Pancreas (tissue), 10 donors: ENCODE results near the gene OPRD1. TPM values are rescaled to one million over a fixed set of nuclear protein-coding genes. Genes with fewer than 3 reads are reported as not detected.

Source experiments
- ATAC-seq, 4 donors: fragments of 200-7000 bp; cut with Tn5 transposase; one replicate each; pipeline versions ENCODE4 v1.8.0 to v1.9.1; 2020; ENCODE audit warnings: mild to moderate bottlenecking in 4 of 4, moderate library complexity in 4 of 4
- DNase-seq, 6 donors: peaks; one replicate each; pipeline ENCODE4 v3.0.0-alpha.2; 2020
- FAIRE-seq: peaks from 2 replicates; lab custom pipeline; 2012; peaks lifted over from hg19 to GRCh38; lab: Jason Lieb, UNC
- H3K27ac ChIP-seq, 4 donors: fragments of 200-600 bp; sonication (generic); 1 replicate in 3 of 4; 2 replicates in 1 of 4; pipeline versions ENCODE4 v1.5.0 to v1.8.0; 2020
- H3K27me3 ChIP-seq, 4 donors: fragments of 200-600 bp; one replicate each; pipeline ENCODE4 v1.8.0; 2021
- H3K36me3 ChIP-seq, 3 donors: fragments of 200-600 bp; sonication (generic) in 1 of 3; one replicate each; pipeline versions ENCODE4 v1.5.0 to v1.8.0; 2020 to 2021
- H3K4me1 ChIP-seq, 3 donors: fragments of 200-600 bp; one replicate each; pipeline ENCODE4 v1.8.0; 2021
- H3K4me3 ChIP-seq, 4 donors: fragments of 200-600 bp; sonication (generic) in 2 of 4; one replicate each; pipeline versions ENCODE4 v1.5.0 to v1.8.0; 2020 to 2021
- H3K9me3 ChIP-seq, 4 donors: fragments of 200-600 bp; one replicate each; pipeline ENCODE4 v1.8.0; 2021
- WGBS, 2 donors: extraction: QIAGEN DNeasy Blood & Tissue Kit; methylation state at CpG; one replicate each; pipeline ENCODE4 v1.1.7; 2013; 5-methylcytosine and 5-hydroxymethylcytosine counted together
- intact Hi-C, 3 donors: fragments of 100-400 bp; cut with DNase I; formaldehyde crosslinking; loops; one replicate each; pipeline versions ENCODE4 v1.11.1 to v1.14.2; 2022
- polyA plus RNA-seq, 2 donors: library from polyadenylated mRNA; stranded (reverse); fragments of 200-250 nt; gene quantifications; one replicate each; pipeline ENCODE4 v1.2.3, GENCODE V29; 2013
- total RNA-seq, 6 donors: library from RNA; stranded (reverse); fragmentation: NEBNext Ultra II Directional in 4 of 6; extraction: Animal tissue kit (Norgen Biotek cat#: 25700) in 4 of 6; gene quantifications; one replicate each; pipeline versions ENCODE4 v1.2.1 to v1.2.4, GENCODE V29; 2021 to 2023
- TF ChIP-seq, protein P1 (sequence below), 4 donors: fragments of 200-600 bp; sonication (generic) in 3 of 4; IDR thresholded peaks; one replicate each; pipeline versions ENCODE4 v1.5.0 to v1.8.0; 2021; ENCODE audit warnings: antibody characterized with exemption in 4 of 4
- donor health status: healthy with polysubstance abuse.
- donor health status: DM: no; HTN: no; CAD: no; lungs with moderate emphysema.
- donor health status: DM: no; HTN: no; CAD: no.
- donor health status: control.
- donor health status: control.
- donor health status: Bipolar disorder and iron deficiency.
- donor health status: DM: yes; HTN: yes; CAD: no.
- donor health status: DM: no; HTN: no; CAD: no.
- donor health status: DM: no; HTN: no; CAD: no.
- donor health status: DM: yes; HTN: yes; CAD: no.

The OPRD1 gene
- total and polyA plus RNA-seq, 8 donors = 0.03 to 0.76 (median 0.21) TPM

DNA sequence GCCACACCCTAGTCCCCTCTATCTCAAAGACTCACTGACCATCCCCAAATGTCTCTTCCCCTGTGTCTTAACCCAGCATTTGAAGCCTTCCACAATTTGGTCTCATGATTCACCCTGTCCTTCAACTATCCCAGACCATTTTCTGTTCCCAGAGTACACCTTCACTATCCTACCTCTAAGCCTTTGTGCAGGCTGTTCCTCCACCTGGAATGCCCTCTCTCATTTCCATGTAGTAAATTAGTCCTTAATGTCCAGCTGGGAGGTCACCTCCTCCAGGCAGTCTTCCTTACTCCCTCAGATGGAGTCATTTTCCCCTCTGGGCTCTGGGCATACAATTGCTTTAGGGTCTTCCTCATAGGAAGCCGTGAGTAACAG, 71.3 kb downstream of the OPRD1 start:
- Histone ChIP-seq H3K27me3 (no peaks in the 10 kb centered on the region), H3K36me3 (no peaks in the 10 kb centered on the region), H3K9me3 (no peaks in the 10 kb centered on the region), H3K4me3 (no peak overlapping the region), H3K4me1 (peaks cover 3 to 12% (median 5%) of the 10 kb centered on the region in 3 donors), H3K27ac (no peak overlapping the region)
- intact Hi-C loops = loop anchor here in 2 of 3 donors (5.0 to 10.0 kb wide), 4 partner anchors 152 to 319 kb away; no protein-coding TSS in a partner anchor
- no peak for ATAC-seq
- FAIRE-seq = no peak
- DNase-seq = no peak
- 95 to 96% methylated on average over 1 of the region's 1 CpG for WGBS, 2 donors
- TF ChIP-seq, protein P1, sequence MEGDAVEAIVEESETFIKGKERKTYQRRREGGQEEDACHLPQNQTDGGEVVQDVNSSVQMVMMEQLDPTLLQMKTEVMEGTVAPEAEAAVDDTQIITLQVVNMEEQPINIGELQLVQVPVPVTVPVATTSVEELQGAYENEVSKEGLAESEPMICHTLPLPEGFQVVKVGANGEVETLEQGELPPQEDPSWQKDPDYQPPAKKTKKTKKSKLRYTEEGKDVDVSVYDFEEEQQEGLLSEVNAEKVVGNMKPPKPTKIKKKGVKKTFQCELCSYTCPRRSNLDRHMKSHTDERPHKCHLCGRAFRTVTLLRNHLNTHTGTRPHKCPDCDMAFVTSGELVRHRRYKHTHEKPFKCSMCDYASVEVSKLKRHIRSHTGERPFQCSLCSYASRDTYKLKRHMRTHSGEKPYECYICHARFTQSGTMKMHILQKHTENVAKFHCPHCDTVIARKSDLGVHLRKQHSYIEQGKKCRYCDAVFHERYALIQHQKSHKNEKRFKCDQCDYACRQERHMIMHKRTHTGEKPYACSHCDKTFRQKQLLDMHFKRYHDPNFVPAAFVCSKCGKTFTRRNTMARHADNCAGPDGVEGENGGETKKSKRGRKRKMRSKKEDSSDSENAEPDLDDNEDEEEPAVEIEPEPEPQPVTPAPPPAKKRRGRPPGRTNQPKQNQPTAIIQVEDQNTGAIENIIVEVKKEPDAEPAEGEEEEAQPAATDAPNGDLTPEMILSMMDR (IDR thresholded peaks at IDR 0.05) = no peak

GRCh38 chr1:28885472-28885877, 73.5 kb downstream of the OPRD1 start:
- Histone ChIP-seq H3K27me3 (no peaks in the 10 kb centered on the region), H3K27ac (peak overlapping the region in 3 of 4 donors; percentile 0 to 27 (median 16)), H3K4me1 (peaks cover 3 to 12% (median 5%) of the 10 kb centered on the region in 3 donors), H3K9me3 (no peaks in the 10 kb centered on the region), H3K36me3 (no peaks in the 10 kb centered on the region), H3K4me3 (no peak overlapping the region)
- TF ChIP-seq, protein P1 (IDR thresholded peaks at IDR 0.05) = no peak
- no peak for ATAC-seq
- intact Hi-C loops = loop anchor here in 1 of 3 donors (10.0 kb wide), 2 partner anchors 149 to 309 kb away; no protein-coding TSS in a partner anchor
- FAIRE-seq = no peak
- 85 to 86% methylated on average over 7 of the region's 7 CpGs for WGBS, 2 donors
- DNase-seq = no peak

DNA sequence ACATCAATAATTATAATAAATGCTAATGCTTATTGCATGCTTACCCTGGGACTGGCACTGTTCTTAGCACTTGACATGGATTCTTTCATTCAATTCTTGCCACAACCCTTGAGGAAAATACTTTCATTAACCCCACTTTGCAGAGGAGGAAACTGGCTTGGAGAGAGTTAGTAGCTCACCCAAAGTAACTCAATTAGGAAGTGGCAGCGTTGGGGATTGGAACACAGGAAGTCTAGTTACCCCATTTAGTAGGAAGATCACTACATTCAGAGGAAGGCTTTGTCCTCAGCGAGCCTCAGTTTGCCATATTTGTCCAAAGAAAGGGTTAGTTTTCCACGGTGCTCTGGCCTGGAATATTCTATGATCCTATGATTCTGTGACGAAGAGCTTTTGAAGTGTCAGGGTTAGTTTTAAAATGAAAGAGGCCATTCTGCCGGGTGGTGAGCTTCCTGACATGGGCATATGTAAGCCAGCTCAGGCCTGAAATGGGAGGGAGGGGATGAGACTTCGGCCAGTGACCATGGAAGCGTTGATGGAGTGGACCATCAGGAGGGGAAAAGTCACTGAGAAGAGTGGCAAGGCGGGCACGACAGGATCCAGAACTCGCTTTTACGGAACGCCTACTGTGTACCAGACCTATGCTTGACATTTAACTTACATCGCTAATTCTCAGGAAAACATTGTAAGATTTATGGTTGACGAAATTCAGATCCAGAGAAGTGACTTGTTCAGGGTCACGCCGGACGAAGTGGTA, 74.2 kb downstream of the OPRD1 start:
- Histone ChIP-seq H3K9me3 (no peaks in the 10 kb centered on the region), H3K4me3 (peak overlapping the region in 2 of 4 donors; percentile 97 to 98), H3K4me1 (peaks cover 3 to 12% (median 5%) of the 10 kb centered on the region in 3 donors), H3K27ac (peak overlapping the region; percentile 47 to 81 (median 70)), H3K27me3 (no peaks in the 10 kb centered on the region), H3K36me3 (no peaks in the 10 kb centered on the region)
- 53 to 54% methylated on average over 17 of the region's 17 CpGs for WGBS, 2 donors
- FAIRE-seq (no peak), DNase-seq (no peak), ATAC-seq (no peak)
- intact Hi-C loops = loop anchor here in 1 of 3 donors (10.0 kb wide), 2 partner anchors 149 to 309 kb away; no protein-coding TSS in a partner anchor
- TF ChIP-seq, protein P1 (IDR thresholded peaks at IDR 0.05) = no peak

DNA sequence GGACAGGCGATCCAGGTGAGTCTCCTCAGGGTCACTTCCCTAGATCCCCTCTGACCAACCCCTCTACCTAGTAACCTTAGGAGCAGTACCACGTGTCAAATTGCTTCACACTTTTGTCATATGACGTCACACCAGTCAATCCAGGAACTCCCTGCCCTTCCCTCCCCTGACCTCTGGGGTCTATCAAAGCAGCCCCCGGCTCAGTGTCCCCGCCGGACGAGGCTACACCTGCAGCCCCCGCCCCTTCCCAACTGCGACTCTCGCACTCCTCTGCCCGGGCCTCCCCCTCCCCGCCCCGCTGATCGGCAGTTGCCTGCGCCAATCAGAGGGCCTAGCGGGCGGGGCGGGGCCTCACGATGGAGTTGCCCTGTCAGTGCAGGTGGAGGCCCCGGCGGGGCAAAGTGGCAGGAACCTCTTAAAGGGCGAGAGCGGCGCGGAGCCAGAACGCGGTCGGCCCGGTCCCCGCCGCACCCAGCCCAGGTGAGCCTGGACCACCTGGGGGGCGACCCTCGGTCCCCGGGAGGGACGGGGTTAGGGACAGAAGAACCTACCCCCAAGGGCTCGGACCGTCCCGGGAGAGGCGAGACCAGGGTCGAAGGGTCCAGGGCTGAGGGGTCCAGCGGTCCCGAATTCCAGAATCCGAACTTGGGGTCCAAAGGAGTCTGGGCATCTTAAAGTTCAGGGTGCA, 74.9 kb downstream of the OPRD1 start:
- Histone ChIP-seq H3K4me1 (peaks cover 3 to 12% (median 5%) of the 10 kb centered on the region in 3 donors), H3K36me3 (no peaks in the 10 kb centered on the region), H3K27me3 (no peaks in the 10 kb centered on the region), H3K4me3 (peak overlapping the region; percentile 62 to 98 (median 86)), H3K27ac (peak overlapping the region; percentile 47 to 81 (median 70)), H3K9me3 (no peaks in the 10 kb centered on the region)
- DNase-seq (peak; percentile 86 to 96 (median 92)), FAIRE-seq (no peak), ATAC-seq (peak; percentile 81 to 89 (median 86))
- intact Hi-C loops = loop anchor here in 1 of 3 donors (10.0 kb wide), 2 partner anchors 148 to 308 kb away; no protein-coding TSS in a partner anchor
- TF ChIP-seq, protein P1 (IDR thresholded peaks at IDR 0.05) = no peak
- 0 to 1% methylated on average over 35 to 43 of the region's 43 CpGs for WGBS, 2 donors
